ENCODE results near the gene BTBD1.

- no peak for TF ChIP-seq POLR2AphosphoS5 (IDR thresholded peaks at IDR 0.05)
- TF ChIP-seq CTCF (IDR thresholded peaks at IDR 0.05): no peak
- no peak for TF ChIP-seq POLR2A (IDR thresholded peaks at IDR 0.05)
These were observed 47.8 kb upstream of the BTBD1 start for GRCh38 chr15:83114856-83115255.

All from stomach (tissue), 4 donors.